Activated CD4-positive, alpha-beta T cell treated with anti-CD3 and anti-CD28 coated beads, Interleukin-2, amount 50 U/mL, for 1 hour (primary cell): ENCODE data around the gene TDRD5.

Experiments used
- DNase-seq: peaks from one replicate; pipeline ENCODE4 v3.0.0-alpha.2; 2020

The TDRD5 gene, protein sequence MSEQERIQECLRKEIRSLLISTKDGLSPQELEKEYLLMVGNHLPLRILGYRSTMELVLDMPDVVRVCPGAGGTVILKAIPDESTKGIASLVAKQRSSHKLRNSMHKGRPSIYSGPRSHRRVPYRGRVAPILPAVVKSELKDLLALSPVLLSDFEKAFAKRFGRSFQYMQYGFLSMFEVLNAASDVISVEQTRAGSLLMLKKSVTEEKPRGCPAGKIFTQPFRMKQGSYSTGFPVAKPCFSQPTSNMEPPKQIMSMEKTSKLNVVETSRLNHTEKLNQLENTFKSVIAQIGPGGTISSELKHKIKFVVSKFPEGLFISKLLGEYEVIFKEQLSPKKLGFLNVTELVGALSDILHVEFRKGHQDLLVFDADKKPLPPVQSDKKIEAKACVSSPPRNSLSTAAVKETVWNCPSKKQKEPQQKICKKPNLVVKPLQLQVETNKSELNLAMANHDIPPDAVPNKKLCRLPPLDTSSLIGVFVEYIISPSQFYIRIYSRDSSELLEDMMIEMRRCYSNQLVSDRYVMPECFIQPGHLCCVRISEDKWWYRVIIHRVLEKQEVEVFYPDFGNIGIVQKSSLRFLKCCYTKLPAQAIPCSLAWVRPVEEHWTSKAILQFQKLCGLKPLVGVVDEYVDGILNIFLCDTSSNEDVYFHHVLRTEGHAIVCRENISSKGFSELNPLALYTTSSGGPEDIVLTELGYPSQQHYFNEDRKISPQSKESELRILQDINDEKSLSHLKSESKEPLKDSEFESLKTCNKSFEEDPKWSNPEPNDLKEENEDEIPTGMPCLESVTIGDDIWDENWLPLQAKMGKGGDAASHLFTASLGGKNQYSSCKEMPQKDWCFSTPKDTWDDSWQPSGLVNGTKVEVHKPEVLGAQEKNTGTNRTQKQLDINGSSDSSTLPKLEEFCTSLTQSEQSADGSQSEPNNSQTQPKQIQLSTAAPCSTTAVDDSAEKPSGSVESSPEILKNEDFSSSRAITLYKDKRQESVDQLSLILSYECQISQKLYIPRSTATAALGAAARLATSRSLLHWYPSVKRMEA

DNA sequence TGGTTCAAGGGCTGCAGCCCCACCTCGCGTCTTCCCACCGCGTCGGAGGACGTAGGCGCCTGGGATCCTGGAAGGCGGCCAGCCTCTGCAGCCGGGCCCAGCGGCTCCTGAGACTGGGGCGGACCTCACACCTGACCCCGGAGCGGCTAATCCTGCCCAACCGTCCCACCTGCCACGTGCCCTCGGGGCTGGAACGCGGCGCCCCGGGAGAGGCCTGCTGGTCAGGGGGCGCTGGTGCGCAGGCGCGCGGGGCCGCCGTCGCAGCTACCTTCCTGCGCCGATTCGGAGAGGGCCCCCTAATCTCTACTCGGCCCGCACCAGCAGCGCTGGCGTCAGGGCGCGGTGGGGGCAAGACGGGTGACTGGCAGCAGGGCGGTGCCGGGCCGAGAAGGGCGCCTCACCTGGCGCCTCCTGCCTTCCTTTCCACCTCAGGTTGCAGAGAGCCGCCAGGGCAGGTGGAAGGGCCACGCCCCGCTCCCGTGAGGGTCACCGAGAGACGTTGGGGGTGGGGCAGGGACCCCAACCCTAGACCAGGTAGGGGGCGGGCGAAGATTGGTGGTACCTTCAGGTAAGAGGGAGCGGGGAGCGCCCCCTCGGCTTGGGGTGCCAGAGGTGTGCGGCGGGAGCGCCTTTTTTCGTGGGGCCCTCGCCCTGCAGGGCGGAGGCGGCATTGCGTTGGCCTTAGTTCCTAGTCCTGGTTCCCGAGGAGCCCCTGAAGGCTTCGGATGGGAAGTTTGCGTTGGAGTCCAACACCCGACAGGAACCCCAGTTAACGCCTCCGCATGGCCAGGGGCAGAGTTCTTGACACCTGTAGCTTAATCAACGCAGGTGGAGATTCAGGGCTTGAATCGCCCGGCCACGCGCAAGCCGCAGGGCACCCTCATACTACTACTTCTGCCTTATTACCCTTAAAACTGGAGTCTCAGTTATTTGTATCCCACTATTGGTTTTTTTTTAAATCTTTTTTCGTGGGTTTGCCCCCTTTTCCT, at the start of gene TDRD5:
TSS of gene TDRD5 (plus strand) at position 241 of the 989 bp plus-strand sequence. CDS start 784 bp downstream, outside the sequence.
- no peak for DNase-seq

DNA sequence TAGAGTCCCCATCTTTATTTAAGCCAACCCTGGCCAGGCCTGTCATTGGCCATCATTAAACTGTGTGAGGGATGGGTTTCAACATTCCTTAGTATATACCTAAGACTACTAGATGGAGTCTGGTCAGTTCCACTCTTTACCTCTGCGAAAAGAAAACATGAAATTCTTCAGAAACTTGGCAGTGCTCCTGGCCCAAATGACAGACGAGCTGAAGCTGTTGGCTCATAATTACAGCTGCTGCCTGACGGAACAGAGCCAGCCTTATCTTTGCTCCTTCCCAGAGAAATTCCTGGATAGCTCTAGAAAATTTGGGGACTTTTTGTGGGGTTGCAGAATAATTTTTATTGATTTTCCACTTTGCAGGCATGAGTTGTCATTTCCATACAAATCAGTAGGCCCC, 46.3 kb upstream of the TDRD5 start:
- DNase-seq = no peak

DNA sequence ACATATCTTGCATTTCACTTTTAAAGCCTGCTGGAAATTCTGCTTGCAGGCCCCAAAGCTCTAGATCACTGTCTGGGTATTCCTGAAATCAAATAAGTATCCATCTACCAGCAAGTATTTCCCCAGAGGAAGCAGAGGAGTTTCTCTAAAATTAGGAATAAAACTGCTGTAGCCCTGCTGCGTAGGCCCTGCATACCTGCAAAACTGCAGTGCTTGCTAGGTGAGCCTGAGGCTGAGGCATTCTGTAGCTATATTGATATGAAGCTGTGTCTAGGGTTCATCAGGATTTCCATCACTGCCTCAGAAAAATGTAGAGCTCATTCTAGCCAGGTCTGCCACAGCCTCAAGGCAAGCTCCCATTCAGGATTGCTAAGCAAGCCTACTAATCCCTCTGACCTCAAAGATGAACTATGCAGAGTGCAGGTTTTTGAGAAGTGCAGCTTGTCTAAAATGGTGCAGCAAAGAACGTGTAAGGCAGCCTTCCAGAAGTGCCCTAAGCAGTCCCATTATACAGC, 44.6 kb upstream of the TDRD5 start:
- DNase-seq = no peak

DNA sequence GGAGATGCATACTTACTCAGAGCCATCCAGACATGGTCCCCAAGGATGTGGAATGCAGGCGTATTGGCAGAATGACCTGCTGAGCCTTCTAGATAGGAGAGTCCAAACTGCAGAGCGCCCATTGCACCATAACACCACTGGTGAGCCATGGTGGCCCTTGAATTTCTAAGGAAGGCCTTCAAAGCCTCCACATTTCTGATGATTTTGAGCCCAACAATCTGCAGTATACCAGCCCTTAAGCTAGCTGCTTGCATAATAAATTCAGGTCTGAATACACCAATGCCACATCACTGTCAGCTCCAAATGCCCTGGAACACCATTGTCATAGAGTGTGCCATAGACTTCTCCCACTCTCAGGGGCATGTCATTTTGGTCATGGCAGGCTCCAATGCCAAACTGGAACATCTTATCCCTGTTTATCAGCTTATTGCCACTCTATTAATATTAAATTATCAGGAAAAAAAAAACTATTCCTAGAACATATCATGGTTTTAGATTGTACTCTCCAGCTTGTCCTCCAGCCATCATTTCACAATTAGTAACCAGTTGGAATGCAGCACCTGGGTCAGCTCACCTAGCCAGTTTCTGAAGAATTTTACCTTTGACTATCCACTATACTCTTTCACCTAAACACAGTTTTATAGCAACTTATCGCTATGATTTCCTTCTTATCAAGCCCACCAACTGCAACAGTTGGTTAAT, 42.8 kb upstream of the TDRD5 start:
- no peak for DNase-seq

DNA sequence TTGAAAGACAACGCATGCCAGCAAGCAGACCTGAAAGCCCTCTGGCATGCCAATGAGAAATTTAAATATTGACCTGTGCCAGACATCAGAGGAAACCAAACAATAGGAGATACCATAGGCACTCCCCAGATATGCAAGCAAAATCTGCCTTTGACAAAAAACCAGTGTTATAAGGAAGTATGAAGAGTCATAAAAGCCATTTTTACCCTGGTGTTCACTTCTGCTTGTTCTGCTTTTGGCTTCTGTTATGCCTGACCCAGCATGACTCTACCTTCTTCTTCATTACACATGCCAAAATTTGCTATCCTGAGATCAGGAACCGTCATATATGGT, 42.3 kb upstream of the TDRD5 start:
- no peak for DNase-seq

DNA sequence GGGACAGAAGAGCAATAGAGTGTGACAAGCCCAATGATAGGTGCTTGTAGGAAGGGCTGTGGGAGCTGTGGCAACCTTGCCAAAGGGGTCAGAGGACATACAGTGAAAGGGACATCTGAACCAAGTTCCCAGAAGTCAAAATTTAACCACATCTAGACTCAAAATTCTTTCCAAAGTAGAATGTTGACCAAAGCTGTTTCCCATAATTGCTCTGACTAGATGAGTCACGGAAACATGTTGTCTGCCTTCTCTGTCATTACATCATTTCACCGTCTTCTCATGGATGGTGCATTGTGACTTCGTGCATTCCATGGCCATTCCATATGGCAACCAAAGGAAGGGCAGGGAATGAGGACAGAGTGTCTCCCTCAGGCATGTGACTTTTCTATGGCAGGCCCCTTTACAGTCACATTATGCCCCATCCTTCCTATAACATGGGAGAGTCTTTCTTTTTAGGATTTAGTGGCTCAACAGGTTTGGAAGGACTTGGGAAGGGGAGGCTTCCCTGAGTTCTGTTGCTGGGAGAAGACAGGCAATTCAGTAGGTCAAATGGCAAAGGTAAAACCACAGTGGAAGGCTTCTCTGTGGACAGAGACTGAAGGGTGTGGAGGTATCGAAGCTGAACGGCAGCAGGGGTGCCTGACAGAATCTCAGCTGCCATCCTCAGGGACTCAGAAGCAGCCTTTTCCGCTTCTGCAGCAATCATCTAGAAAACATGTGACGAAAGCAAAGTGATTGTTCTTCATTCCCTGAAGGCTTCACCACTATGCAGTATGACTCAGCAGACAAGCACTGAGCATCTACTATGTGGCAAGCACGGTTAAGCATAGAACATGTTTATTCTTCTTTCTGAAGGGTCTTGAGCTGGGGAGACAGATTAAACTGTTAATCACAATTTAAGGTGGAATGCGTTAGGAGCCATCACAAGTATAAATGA, 40.6 kb upstream of the TDRD5 start:
- DNase-seq = no peak

DNA sequence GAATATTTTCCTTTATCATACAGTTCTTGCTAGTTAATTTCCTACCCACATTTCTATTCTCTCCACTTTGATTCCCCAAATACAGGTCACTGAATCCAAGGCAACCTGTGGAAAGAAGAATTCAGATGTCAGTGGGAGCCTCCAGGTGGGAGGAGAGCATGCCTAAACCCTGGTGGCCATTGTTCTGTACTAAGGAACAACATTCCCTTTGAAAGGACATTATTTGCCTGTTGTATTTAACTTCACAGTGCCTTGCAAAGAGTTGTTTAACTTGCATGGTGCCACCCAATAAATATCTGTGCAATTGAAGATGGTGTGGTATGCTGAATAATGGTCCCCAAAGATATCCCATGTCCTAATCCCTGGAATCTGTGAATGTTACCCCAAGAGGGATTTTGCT, 37.2 kb upstream of the TDRD5 start:
- no peak for DNase-seq

DNA sequence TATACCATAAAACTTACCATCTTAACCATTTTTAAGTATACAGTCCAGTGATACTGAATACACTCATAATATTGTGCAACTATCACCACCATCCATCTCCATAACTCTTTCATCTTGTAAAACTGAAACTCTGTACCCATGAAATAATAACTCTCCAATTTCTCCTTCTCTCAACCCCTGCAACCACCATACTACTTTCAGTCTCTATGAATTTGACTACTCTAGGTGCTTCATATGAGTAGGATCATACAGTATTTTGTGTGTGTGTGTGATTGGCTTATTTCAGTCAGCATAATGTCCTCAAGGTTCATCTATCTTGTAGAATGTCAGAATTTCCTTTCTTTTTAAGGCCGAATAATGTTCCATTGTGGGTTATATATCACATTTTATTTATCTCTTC, 33.6 kb upstream of the TDRD5 start:
- no peak for DNase-seq

DNA sequence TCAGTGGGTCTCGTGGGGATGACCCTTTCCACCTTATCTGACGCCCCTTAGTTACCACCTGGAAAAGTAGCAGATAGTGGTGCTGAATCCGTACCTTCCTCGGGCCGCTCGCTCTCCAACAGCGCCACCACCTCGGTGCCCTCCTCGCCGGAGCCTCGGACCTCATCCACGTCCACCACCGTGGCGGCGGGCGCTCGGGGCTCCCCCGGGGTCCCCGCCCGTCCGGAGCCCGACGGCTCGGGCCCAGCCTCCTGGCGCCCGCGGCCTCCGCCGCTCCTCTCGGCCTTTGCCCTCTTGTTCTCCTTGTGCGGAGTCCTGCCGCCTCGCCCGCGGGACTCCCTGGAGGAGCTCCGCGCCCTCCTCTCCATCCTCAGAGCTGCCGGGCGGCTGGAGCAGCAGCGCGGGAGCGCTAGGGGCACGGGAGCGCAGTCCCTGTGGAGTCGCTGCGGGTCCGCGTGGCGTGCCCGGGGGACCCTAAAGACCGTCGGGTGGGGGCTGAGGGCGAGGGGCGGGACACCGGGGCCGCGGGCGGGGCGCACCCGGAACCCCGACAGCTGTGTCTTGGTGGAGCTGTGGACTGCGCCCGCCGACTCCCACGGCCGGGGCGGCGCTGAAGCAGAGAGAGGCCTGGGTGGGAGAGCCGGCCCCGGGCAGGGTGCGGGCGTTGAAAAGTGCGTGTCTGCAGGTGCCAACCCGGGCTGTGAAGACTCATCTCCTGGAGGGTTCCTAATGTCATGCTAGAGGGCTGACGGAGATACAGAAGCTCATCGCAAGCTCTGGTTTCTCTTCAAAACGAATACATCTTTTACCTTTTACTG, 15.9 kb upstream of the TDRD5 start, which contains the start of gene NPHS2:
TSS of gene NPHS2 (minus strand) at position 452 of the 818 bp plus-strand sequence. CDS start at position 368, 84 bp downstream.
- no peak for DNase-seq

DNA sequence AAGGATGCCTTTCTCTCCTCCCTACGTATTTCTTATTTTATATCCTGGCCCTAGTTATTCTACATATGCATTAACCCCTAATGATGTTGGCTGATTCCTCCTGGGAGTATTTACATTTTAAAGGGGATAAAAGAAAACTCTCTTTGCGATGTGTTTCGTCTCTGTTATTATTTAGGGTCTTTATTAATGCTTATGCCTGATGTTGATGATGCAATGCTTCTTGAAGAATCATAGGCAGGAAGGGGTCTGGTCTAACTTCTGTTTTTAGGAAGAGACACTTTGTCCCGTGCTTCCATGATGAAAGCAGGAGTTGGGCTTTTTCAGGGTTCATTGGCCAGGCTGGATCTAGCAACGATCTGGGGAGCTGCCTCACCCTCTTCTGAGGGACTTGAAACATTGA, 15.1 kb upstream of the TDRD5 start:
- no peak for DNase-seq

DNA sequence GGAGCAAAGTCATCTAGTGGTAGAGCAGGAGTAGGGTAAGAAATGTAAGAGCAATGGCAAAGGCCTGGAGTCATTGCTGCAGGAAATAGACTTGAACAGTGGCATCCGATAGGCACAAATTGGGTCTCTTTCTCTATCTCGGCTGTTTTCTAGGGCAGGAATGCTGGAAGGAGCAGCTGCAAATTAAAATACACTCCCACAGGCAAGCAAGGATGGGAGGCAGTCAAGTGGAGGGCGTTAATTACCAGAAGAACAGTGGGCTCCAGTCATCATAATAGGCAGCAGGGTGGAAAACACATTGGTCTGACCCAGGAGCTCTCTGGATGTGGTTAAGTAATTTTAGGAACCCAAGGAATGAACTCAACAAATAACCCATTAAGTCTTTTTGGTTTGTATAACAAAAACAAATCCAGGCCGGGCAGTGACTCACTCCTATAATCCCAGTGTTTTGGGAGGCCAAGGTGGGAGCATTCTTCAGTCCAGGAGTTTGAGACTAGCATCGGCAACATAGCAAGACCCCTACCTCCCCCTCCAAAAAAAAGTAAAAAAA, 7.8 kb upstream of the TDRD5 start:
- no peak for DNase-seq

DNA sequence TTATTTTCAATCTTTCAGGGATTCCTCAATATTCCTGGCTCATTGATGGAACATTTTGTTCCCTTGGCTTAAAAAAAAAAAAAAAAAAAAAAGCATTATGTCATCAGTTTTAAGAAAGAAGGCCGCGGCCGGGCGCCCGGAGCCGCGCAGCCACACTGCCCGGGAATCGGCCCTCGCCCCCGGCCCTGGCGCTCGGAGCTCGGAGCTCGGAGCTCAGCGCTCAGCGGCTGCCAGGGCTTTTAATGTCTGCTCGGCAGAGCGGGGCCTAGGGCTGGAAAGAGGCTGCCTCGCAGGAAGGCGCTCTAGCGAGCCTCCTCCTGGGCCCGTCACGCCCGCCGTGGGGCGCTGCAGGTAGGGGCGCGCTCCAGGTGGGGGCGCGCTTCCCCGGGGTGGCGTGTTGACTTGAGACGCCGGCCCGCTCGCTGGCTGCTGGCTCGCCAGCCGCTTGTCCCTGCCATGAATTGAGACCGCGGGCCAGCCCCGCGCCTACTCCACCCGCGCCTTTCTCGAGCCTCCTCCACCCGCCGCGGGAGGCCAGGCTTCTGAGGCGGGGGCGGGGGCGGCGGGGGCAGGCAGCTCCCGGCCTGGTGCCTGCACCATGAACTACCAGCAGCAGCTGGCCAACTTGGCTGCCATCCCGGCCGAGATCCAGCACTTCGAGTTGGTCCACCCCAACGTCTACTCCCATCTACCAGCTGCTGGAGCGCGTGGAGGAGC, 5.4 kb upstream of the TDRD5 start:
- no peak for DNase-seq

DNA sequence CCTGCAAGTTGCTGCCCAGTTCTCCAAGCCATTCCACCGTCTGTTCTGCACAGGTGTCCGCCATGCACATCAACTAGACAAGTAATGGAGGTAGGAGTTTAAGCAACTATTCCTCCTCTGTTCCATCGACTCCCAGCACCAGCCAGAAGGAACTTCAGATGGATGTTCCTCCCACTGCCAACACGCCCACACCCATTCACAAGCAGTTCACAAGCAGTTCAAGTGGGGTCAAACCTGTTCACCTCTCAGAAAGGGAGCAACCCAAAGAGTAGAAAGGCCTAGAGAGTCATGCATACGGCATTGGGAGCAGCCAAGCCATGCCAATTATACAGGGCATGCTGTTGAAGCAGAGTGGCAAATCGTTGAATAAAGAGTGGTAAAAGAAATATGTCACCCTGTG, 4.3 kb upstream of the TDRD5 start:
- no peak for DNase-seq

DNA sequence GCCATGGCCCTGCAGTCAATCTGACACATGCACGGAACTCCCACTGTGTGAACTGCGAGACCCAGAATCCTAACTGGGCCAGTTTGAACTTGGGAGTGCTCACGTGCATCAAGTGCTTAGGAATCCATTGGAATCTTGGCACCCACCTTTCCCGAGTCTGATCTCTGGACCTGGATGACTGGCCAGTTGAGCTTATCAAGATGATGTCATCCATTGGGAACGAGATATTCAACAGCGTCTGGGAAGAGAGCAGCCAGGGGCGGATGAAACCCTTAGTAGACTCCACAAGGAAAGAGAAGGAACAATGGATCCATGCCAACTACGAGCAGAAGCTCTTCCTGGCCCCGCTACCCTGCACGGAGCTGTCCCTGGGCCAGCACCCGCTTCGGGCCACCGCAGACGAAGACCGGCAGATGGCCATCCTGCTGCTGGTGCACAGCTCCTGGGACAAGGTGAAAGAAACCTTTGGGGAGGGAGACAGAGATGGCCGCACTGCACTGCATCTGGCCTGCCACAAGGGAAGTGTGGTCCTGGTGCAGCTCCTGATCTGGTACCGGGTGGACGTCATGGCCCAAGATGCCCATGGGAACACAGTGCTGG, 3.1 kb upstream of the TDRD5 start:
- no peak for DNase-seq

DNA sequence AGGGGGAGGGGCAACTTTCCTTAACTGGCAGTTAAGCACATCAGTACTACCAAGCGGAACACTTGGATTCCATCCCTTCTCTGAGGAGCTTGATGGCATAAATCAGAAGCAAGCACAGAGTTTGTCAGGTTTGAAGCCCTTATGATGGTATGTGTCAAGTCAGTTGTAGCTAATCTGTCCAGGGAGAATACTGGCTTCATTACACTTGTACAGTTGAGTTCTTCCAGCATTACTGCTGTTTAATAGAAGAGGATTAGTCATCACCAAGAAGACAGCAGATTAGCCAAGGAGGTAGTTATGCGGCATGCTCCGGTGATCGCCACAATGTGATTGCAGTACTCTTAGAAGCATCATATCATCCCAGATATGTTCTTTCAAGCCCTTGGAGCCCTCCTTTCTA, 2.1 kb upstream of the TDRD5 start:
- no peak for DNase-seq

DNA sequence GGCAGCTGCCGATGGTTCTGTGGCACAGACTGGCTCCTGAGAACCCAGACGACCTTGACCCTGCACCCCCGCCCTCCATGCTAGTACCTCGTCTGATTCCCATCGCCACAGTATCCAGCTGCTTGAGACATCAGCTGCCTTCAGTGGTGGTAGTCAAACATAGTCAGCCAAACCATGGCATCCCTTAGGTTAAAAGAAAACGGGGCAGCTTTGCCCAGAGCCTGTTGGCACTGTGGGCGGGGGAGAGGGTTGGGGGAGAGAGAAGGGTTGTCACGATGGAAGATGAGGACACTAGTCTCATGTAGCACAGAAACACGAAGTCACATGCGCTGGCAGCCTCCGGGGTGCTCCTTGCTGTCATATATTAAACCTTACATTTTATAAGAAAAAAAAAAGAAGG, 961 bp upstream of the TDRD5 start:
- no peak for DNase-seq

DNA sequence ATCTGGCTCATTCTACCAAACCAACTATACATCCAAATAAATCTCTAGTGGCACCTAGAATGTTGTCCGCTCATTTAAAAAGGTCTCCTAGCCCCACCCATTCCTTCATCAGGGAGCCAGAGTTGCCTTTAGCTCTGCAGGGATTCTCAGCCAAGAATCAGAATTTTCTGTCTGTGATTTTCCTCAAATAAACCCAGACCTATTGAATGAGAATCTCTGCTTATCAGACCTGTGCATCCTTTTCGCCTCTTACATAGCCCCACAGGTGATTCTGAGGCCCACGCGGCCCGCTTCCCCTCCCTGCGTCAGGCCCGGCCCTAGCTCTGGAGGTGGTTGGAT, 410 bp upstream of the TDRD5 start:
- no peak for DNase-seq

DNA sequence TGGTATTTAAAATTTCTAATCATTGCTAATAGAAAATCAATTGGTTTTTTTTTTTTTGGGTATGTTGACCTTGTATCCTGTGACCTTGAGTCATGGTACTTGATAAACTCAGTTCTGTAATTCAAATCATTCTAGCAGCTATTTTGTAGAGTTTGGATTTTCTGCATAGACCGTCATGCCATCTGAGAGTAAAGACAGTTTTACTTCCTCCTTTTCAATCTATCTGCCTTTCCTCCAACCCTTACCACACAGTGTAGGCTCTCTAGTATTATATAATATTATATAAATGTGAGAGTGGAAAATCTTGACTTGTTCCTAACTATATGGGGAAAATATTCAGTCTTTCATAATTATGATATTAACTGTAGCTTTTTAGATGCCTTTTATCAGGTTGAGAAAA, 7.0 kb downstream of the TDRD5 start:
- no peak for DNase-seq
